Activated naive CD4-positive, alpha-beta T cell treated with anti-CD3 and anti-CD28 coated beads, Interleukin-2, amount 10 ng/mL, durations not matched to agents 5 hours and 36 hours (primary cell): ENCODE results near the gene GAREM2. TPM values are rescaled to one million over a fixed set of nuclear protein-coding genes. Genes with fewer than 3 reads are reported as not detected.

Experiments used
- total RNA-seq, 2 experiments: library from RNA; stranded (reverse); gene quantifications; one replicate each; pipeline ENCODE4 v1.2.3, GENCODE V29; 2021

The GAREM2 gene
- total RNA-seq: 1 to 10 TPM; 2.7 to 5.7 TPM

DNA sequence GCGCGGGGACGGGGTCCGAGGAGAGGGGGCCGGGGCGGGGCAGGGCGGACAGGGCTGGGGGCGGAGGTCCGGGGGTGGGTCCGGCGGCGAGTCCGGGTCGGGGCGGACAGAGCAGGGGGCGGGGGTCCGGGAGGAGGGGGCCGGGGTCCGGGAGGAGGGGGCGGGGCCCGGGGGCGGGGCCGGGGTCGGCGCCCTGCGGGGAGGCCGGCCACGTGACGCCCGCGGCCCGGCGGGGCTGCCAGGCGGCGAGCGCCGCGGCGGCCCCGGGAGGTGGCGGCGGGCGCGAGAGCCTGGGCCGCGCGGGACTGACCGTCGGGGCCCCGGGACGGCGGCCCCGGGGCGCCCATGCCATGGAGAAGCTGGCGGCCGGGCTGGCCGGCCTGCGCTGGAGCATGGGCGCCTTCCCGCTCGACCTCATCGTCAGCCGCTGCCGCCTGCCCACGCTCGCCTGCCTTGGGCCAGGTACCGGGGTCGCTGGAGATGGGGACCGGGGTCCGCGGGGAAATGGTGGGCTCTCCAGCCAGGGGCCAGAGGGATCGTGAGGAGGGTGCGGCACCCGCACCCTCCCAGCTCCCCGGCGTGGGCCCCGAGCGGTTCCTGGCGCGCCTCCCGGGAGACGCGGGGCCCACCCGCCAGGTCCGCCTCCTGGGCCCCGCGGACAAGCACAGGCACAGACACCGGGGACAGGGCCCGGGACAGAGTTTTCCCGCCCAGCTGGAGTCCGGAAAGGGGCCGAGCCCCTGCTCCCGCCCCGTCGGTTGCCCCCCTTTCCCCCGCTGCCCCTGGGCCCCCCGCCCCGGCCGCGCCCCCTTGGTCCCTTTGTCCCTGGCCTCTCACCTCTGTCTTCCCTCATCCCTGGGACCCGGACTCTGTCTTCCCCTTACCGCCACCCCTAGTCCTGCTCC, at the start of gene GAREM2:
Gene GAREM2 (plus strand): TSS at position 218 of the 905 bp plus-strand sequence. CDS start 133 bp downstream, at position 351.

Other genes starting within 250 kb of the GAREM2 start
- gene KIF3C, start 190.6 kb upstream of the GAREM2 start, total RNA-seq: 10 to 100 TPM in 1 of 2 experiments, 1 to 10 TPM in 1; 6.0 to 10.7 TPM
- gene RAB10, start 139.0 kb upstream of the GAREM2 start, total RNA-seq: 10 to 100 TPM; 87.2 to 90.3 TPM
- 100 to 1,000 TPM; 127 to 131 TPM for gene HADHA, start 71.5 kb downstream of the GAREM2 start, total RNA-seq
- gene HADHB, start 71.9 kb downstream of the GAREM2 start, total RNA-seq: 10 to 100 TPM; 59.5 to 66.6 TPM
- 10 to 100 TPM; 20.4 to 25.6 TPM for gene SELENOI, start 173.1 kb downstream of the GAREM2 start, total RNA-seq
- 1 to 10 TPM; 5.2 to 5.9 TPM for gene ADGRF3, start 173.7 kb downstream of the GAREM2 start, total RNA-seq
- gene DRC1, start 228.8 kb downstream of the GAREM2 start, total RNA-seq: not detected